Activated T-helper 17 cell treated with anti-CD3 and anti-CD28 coated beads, Interleukin-2, amount 50 U/mL, for 72 hours (primary cell): ENCODE data around the gene DNMBP. TPM values are rescaled to one million over a fixed set of nuclear protein-coding genes. Genes with fewer than 3 reads are reported as not detected.
A peak's percentile ranks its signal among the peaks of the same experiment; 100 is the strongest.
"Not testable (repeated sequence)": the region's sequence is repeated elsewhere in the genome, so short reads cannot be mapped to it uniquely, and the experiment has no call there.

Experiments
- ATAC-seq: fragments of 150-1000 bp; cut with Tn5 transposase; replicated peaks from 2 replicates; pipeline ENCODE4 v1.10.0; 2021; ENCODE audit warnings: mild to moderate bottlenecking, moderate library complexity
- H3K27ac Mint-ChIP-seq: one replicate; pipeline ENCODE4 v1.8.0; 2022; ENCODE audit warnings: mixed read lengths
- H3K27me3 Mint-ChIP-seq: one replicate; pipeline ENCODE4 v1.8.0; 2022; ENCODE audit warnings: mixed read lengths
- H3K36me3 Mint-ChIP-seq: one replicate; pipeline ENCODE4 v1.8.0; 2022; ENCODE audit warnings: low read depth, mild to moderate bottlenecking, mixed read lengths
- H3K4me1 Mint-ChIP-seq: one replicate; pipeline ENCODE4 v1.8.0; 2022; ENCODE audit warnings: mixed read lengths
- H3K4me3 Mint-ChIP-seq: one replicate; pipeline ENCODE4 v1.8.0; 2022; ENCODE audit warnings: mild to moderate bottlenecking, mixed read lengths
- H3K9me3 Mint-ChIP-seq: one replicate; pipeline ENCODE4 v1.8.0; 2022; ENCODE audit warnings: mixed read lengths
- total RNA-seq, 2 donors: library from RNA; stranded (reverse); gene quantifications; one replicate each; pipeline ENCODE4 v1.2.3, GENCODE V29; 2022

The DNMBP gene
- total RNA-seq, 2 donors from 2014 or later = 3.0 TPM

- H3K36me3 Mint-ChIP-seq = no peaks in the 10 kb centered on the region
- peaks cover 31% of the 10 kb centered on the region for H3K4me1 Mint-ChIP-seq
- ATAC-seq = no peak
- no peaks in the 10 kb centered on the region for H3K9me3 Mint-ChIP-seq
- H3K27ac Mint-ChIP-seq = peak overlapping the region; percentile 31
- no peaks in the 10 kb centered on the region for H3K27me3 Mint-ChIP-seq
- H3K4me3 Mint-ChIP-seq = peak overlapping the region; percentile 84
Measured at GRCh38 chr10:100007231-100008141, 2.3 kb downstream of the DNMBP start.

DNA sequence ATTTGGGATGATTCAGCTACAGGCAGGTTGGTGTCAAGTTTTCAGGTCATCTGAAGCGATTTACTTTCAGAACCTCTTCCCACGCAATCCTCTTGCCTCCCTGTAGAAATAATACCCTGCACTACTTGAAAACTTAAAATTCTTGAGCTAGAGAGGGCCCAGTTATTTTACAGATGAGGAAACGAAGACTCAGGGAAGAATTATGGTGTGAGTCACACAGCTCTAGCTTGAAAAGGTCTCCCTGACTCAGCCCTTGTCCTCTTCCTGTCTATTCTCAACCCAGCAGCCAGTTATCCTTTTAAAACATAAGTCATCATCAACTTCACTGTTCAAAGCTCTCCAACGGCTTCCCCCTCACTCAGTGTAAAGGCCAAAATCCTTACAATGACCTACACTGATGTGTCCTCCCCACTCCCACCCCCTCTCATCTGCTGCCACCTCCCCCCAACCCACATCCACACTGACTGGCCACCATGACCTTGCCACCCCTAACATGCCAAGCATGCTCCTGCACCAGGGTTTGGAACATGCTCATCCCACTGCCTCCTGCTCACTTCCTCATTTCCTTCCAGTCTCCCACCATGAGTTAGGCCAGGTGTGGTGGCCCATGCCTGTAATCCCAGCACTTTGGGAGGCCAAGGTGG is 3.4 kb downstream of the DNMBP start:
- Mint-ChIP-seq H3K4me3 (peak overlapping the region; percentile 52), H3K27me3 (no peaks in the 10 kb centered on the region), H3K27ac (peak overlapping the region; percentile 70), H3K4me1 (peaks cover 31% of the 10 kb centered on the region), H3K9me3 (no peaks in the 10 kb centered on the region), H3K36me3 (no peaks in the 10 kb centered on the region)
- ATAC-seq = peak; percentile 79

- Mint-ChIP-seq H3K36me3 (no peaks in the 10 kb centered on the region), H3K4me1 (peaks cover 21% of the 10 kb centered on the region), H3K9me3 (no peaks in the 10 kb centered on the region), H3K4me3 (peak overlapping the region; percentile 52), H3K27me3 (no peaks in the 10 kb centered on the region), H3K27ac (peak overlapping the region; percentile 28)
- no peak for ATAC-seq
Measured at GRCh38 chr10:100004805-100005510, 4.8 kb downstream of the DNMBP start.

- Mint-ChIP-seq H3K9me3 (no peaks in the 10 kb centered on the region), H3K4me1 (peaks cover 3% of the 10 kb centered on the region), H3K27ac (no peak overlapping the region), H3K36me3 (no peaks in the 10 kb centered on the region), H3K27me3 (no peaks in the 10 kb centered on the region), H3K4me3 (no peak overlapping the region)
- ATAC-seq = no peak
Measured at GRCh38 chr10:100000109-100000644, 9.6 kb downstream of the DNMBP start.

- Mint-ChIP-seq H3K27me3 (no peaks in the 10 kb centered on the region), H3K36me3 (no peaks in the 10 kb centered on the region), H3K27ac (no peak overlapping the region), H3K4me1 (no peaks in the 10 kb centered on the region), H3K9me3 (no peaks in the 10 kb centered on the region), H3K4me3 (no peak overlapping the region)
- no peak for ATAC-seq
Measured at GRCh38 chr10:99999319-100000108, 10.2 kb downstream of the DNMBP start.

DNA sequence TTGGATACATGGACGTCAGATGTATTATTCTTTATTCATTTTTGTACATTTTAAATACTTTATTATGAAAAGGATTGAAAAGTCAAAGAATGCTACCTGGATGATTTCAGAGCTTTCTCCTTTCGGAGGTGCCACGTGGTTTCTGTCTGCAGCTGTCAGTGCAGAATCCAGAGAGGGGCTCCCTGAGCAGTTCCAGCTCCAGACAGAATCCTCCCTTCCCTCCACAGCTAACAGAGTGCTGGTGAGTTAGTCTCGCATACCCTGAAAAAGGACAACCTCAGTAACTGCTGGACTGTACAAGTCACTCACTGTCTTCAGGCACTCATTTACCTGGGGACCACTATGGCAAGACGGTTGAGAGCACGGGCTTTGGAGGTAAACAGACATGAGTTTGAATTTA is 10.9 kb downstream of the DNMBP start:
- Mint-ChIP-seq H3K27me3 (no peaks in the 10 kb centered on the region), H3K9me3 (no peaks in the 10 kb centered on the region), H3K27ac (no peak overlapping the region), H3K36me3 (no peaks in the 10 kb centered on the region), H3K4me1 (peaks cover 4% of the 10 kb centered on the region), H3K4me3 (no peak overlapping the region)
- ATAC-seq = no peak

DNA sequence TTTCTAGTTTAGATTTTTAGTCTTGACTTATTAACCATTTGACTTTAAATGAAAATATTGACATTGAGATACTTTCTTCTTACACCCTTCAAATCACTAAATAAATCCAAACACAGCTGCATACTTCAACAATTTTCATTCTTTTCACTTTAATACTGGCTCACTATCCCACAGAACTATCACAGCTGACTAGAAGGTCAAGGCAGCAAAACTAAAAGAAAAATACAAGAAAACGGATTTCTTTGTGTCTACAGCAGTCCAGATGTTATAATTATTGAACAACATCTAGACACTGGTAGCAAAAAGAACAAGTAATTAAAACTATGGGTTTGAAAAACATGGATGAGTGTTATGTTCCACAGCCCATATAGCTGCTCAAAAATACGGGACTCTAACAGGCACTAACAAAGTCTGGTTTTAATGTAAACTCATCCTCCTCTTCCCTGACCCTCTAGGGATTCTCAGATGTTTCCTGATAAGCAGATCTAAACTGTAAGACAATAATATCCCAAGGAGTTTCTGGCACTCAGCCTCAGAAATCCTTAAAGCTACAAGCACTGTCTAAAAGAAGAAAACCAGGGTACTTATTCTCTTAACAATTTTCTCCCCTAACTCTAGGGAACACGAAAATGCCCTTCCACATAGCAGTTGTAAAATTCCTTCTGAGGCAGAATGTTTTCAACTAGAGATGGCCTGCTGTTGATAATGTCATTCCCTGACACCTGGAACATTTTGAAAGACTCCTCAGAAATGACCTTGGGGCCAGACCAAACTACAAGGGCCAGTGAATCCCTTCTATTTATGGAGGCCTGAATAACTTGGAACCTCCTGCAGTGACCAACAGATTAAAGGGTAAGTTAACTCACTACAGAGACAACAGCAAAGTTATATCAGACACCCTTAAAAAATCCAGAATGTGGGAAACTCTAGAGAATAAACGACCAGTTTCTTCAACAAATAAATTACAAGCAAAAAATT is 12.8 kb downstream of the DNMBP start:
- no peaks in the 10 kb centered on the region for H3K36me3 Mint-ChIP-seq
- peaks cover 5% of the 10 kb centered on the region for H3K4me1 Mint-ChIP-seq
- H3K9me3 Mint-ChIP-seq = no peaks in the 10 kb centered on the region
- no peak for ATAC-seq
- H3K4me3 Mint-ChIP-seq = no peak overlapping the region
- peak overlapping the region; percentile 29 for H3K27ac Mint-ChIP-seq
- no peaks in the 10 kb centered on the region for H3K27me3 Mint-ChIP-seq

- H3K4me1 Mint-ChIP-seq = peaks cover 5% of the 10 kb centered on the region
- no peak overlapping the region for H3K27ac Mint-ChIP-seq
- no peak overlapping the region for H3K4me3 Mint-ChIP-seq
- H3K9me3 Mint-ChIP-seq = no peaks in the 10 kb centered on the region
- no peak for ATAC-seq
- H3K27me3 Mint-ChIP-seq = no peaks in the 10 kb centered on the region
- no peaks in the 10 kb centered on the region for H3K36me3 Mint-ChIP-seq
Measured at GRCh38 chr10:99995713-99996112, 14.0 kb downstream of the DNMBP start.

GRCh38 chr10:99995269-99995668 is 14.5 kb downstream of the DNMBP start:
- Mint-ChIP-seq H3K27ac (no peak overlapping the region), H3K36me3 (no peaks in the 10 kb centered on the region), H3K9me3 (no peaks in the 10 kb centered on the region), H3K4me1 (peaks cover 5% of the 10 kb centered on the region), H3K27me3 (no peaks in the 10 kb centered on the region), H3K4me3 (no peak overlapping the region)
- no peak for ATAC-seq

DNA sequence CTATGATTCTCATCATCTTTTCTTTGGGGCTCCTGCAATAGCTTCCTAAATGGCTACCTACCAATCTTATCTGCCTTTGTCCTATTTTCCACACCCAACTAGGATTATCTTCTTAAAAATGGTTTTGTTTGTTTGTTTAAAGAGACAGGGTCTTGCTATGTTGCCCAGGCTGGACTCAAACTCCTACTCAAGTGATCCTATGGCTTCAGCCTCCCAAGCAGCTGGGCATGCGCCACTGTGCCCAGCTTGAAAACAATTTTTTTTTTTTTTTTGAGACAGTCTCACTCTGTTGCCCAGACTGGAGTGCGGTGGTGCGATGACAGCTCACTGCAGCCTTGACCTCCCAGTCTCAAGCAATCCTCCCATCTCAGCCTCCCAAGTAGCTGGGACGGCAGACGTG is 14.9 kb downstream of the DNMBP start:
- peak overlapping the region; percentile 63 for H3K27ac Mint-ChIP-seq
- ATAC-seq = no peak
- no peaks in the 10 kb centered on the region for H3K9me3 Mint-ChIP-seq
- no peaks in the 10 kb centered on the region for H3K27me3 Mint-ChIP-seq
- H3K4me1 Mint-ChIP-seq = peaks cover 5% of the 10 kb centered on the region
- no peaks in the 10 kb centered on the region for H3K36me3 Mint-ChIP-seq
- no peak overlapping the region for H3K4me3 Mint-ChIP-seq

DNA sequence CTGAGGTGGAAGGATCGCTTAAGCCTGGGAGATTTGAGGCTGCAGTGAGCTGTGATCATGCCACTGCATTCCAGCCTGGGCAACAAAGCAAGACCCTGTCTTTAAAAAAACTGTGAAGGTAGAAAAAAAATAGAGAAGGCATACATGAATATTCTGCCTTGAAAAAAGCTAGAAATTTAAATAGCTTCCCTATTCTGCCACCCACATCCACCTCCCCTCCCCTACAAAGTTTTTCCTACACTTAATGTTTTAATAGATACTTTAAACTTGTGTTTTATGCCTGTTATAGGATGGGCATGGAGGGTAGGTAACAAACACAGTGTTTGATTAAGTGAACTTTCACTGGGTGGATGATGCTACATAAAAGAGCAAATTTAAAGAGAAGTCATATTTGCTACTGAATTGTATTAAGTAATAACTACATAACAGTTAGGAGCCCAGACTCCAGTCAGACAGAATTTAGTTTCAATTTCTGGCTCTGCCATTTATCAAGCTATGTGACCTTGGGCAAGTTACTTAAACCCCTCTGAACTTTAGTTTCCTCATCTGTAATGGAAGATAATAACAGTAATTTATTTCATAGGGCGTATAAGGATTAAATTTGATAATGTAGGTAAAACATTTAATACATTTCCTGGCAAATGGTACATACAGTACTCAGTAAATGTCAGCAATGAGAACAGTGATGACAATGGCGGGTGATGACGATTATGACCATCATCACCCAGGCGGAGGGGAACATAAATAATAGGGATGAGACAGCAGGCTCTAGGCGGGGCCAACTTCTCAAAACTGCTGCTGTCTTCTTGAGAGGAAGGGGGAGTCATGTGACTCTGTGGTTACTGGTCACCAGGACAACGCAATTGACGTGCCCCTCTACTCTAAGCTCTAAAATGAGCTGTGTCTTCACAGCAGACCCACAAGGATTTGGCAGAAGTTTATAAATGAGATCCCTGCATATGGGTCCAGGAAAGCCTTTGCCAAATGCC is 15.8 kb downstream of the DNMBP start:
- Mint-ChIP-seq H3K36me3 (no peaks in the 10 kb centered on the region), H3K27ac (peak overlapping the region; percentile 63), H3K27me3 (no peaks in the 10 kb centered on the region), H3K9me3 (no peaks in the 10 kb centered on the region), H3K4me1 (peaks cover 5% of the 10 kb centered on the region), H3K4me3 (peak overlapping the region; percentile 56)
- ATAC-seq = peak; percentile 96

GRCh38 chr10:99985637-99986036 is 24.1 kb downstream of the DNMBP start:
- H3K36me3 Mint-ChIP-seq, ATAC-seq, H3K4me3 Mint-ChIP-seq, H3K27me3 Mint-ChIP-seq, H3K4me1 Mint-ChIP-seq, H3K27ac Mint-ChIP-seq, H3K9me3 Mint-ChIP-seq: not testable (repeated sequence)
